Jurkat, Clone E6-1 (cell line): ENCODE data around the gene METTL17.
"Not testable (repeated sequence)": the region's sequence is repeated elsewhere in the genome, so short reads cannot be mapped to it uniquely, and the experiment has no call there.

ENCODE experiments used
- DNase-seq: peaks from one replicate; pipeline ENCODE4 v3.0.0-alpha.2; 2011; ENCODE audit warnings: low read depth, low spot score
- H3K4me3 ChIP-seq: 2 replicates; pipeline ENCODE4 v1.5.1; 2011; ENCODE audit warnings: mild to moderate bottlenecking, low read length, control low read depth, moderate library complexity

Gene METTL17

DNA sequence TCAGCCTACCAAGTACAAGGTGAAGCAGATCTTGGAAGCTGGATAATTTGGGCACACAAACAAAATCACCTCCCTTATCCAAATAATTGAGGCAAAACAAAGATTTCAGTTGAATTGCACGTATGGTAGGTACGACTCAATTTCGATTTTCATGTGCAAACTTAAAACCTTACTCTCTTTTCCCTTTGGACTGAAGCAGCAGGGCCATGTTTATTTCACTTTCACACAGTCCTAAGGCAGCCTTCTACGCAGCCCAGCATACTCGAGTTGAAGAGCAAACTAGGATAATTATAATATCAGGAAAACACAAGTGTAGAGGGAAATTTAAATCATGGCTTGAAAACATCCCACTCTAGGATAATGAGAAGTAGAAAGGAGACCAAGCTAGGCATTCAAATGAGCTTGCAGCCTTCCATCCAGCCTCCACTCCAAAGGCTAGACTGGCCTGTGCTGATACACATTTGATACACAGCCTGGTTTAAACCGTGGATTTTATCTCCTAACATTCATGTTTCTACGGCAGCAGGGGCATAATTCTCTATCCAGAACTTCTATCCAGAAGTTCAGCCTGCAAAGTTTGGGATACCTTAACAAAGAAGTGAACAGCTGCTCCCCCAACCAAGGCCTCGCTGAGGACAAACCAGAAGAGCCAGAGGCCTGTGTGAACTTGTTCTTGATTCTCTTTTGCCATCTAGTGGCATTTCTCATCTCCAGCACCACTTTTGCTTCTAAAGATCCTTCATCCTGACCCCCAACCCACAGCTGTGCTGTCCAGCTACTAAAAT, 50.0 kb downstream of the METTL17 start:
- no peak overlapping the region for H3K4me3 ChIP-seq
- DNase-seq: peak; percentile 46

DNA sequence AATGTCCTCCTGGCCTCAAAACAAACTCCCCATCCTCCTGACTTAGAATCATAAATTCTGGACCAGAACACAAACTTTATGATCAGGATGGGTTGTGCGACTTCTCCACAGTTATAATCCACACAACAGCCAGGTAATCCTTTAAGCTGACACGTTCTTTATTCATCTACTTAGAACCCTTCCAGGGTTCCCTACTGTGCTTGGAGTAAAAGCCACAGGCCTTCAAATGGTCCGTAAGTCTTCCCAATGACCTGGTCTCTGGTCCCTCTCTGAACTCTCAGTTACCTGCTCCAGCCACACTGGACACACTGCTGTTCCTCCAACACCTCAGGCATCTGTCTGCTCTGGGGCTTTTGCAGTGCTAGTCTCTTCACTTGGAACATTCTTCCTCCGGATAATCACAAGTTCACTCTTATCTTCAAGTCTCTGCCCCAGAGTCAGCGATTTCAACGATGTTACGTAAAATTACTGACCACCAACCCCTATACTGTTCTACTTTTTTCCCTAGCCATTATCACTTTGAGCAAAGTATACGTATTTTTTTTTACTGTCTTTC, 50.7 kb downstream of the METTL17 start:
- no peak for DNase-seq
- no peak overlapping the region for H3K4me3 ChIP-seq

DNA sequence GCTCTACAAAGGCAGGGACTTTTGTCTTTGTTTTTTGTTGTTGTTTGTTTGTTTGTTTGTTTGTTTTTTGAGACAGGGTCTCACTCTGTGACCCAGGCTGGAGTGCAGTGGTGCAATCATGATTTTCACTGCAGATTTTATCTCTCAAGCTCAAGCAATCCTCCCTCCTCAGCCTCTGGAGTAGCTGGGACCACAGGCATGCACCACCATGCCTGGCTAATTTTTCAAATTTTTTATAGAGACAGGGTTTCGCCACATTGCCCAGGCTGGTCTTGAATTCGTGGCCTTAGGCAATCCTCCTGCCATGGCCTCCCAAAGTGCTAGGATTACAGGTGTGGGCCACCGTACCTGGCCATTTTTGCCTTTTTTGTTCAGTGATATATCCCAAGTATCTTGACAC, 51.2 kb downstream of the METTL17 start:
- DNase-seq, H3K4me3 ChIP-seq: not testable (repeated sequence)

DNA sequence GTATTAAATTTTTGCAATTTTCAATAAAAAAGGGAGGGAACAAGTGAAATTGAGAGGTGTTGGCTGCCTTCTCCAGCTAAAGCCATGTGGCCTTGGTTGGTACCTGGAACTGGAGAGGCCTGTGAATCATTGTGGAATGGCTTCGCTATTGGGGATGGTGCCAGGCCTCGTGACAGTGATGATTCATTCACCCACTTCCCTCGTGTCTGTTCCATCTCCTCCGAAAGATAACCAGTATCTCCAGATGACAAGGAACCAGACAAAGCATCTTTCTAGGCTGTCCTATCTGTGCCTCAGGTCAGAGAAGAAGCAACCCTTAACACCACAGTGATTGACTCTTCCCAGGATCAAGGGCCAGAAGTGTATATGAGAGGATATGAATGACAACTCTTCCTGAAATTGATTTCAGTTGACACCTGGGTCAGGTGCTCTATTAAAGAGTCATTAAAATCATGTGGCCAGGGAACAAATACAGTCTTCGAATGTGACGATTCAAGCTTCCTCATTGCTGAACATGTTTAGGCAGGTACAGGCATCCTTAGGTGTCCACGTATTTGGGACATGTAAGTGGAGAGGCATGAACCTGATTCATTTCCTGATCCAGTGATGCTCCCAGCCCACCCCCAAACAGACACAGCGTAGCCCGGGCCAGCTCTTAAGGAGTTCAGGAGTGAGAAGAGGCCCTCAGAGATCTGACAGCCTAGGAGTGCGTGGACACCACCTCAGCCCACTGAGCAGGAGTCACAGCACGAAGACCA, 52.1 kb downstream of the METTL17 start, which contains the start of gene RNASE7:
RNASE7 (plus strand) TSS at position 687 of the 758 bp plus-strand sequence. CDS start 631 bp downstream, outside the sequence.
- H3K4me3 ChIP-seq: no peak within 1 kb of the TSS
- no peak for DNase-seq

DNA sequence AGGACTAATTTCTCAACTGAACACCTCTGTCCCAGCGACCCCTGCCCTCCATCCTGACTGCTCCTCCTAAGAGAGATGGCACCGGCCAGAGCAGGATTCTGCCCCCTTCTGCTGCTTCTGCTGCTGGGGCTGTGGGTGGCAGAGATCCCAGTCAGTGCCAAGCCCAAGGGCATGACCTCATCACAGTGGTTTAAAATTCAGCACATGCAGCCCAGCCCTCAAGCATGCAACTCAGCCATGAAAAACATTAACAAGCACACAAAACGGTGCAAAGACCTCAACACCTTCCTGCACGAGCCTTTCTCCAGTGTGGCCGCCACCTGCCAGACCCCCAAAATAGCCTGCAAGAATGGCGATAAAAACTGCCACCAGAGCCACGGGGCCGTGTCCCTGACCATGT, 53.1 kb downstream of the METTL17 start:
- no peak overlapping the region for H3K4me3 ChIP-seq

DNA sequence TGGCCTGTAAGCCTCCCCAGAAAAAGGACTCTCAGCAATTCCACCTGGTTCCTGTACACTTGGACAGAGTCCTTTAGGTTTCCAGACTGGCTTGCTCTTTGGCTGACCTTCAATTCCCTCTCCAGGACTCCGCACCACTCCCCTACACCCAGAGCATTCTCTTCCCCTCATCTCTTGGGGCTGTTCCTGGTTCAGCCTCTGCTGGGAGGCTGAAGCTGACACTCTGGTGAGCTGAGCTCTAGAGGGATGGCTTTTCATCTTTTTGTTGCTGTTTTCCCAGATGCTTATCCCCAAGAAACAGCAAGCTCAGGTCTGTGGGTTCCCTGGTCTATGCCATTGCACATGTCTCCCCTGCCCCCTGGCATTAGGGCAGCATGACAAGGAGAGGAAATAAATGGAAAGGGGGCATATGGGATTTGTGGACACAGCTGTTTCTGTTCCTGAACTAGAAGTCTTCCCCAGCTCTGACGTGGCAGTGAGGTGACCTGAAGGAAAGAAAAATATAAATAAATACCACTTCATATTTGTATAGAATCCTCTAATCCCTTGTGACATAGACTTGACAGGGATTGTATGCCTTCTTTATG, 53.7 kb downstream of the METTL17 start:
- no peak overlapping the region for H3K4me3 ChIP-seq
- DNase-seq: no peak

More for the DNA sequence above, 53.1 kb downstream of the METTL17 start:
- no peak for DNase-seq

DNA sequence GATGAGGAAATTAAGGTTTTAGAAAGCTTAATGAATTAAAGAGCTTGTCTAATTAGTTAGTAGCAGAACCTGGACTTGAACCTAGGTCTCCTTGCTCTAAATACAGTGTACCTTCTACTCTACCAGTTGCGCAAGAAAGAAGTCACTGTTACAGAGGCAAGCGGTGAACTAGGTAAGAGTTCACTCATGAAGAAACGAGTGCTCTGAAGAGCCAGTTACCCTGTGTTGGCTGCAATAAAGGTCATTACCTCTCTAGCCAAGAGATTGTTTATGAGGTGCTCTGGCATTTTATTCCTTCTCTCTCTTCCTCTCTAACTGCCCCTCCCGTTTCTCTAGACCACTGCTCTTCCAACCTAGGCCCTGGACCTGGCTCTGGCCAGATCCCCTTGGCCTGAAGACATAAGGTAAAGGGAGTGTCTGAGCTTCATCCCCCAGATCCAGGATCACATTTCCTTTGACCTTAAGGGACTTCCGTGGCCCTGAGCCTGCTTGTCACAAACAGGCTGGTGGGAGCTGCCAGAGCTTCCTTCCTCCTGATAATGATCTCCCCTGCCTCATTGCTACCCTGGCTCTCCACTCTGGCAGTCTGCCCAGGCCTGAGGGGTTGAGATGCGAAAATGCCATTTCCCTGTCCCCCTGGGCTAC, 54.3 kb downstream of the METTL17 start:
- no peak for DNase-seq
- H3K4me3 ChIP-seq: no peak overlapping the region
